ENCODE measurements around the gene LHFPL3.

- TF ChIP-seq POLR2A (IDR thresholded peaks at IDR 0.05): no peak
- no peak for TF ChIP-seq CTCF (IDR thresholded peaks at IDR 0.05)
- no peak for TF ChIP-seq EP300 (IDR thresholded peaks at IDR 0.05)
Measured at GRCh38 chr7:104843198-104843597, 514.8 kb downstream of the LHFPL3 start.
